SK-N-SH treated with all-trans-retinoic acid at 6 μM for 48 hours (cell line): Measurements from ENCODE around the gene C1QL2.

ENCODE experiments used
- ATAC-seq: fragments of 200-7000 bp; cut with Tn5 transposase; 3 replicates; pipeline ENCODE4 v1.9.1; 2020; ENCODE audit warnings: mild to moderate bottlenecking, moderate library complexity
- ARNTL ChIP-seq: fragments of 450-650 bp; formaldehyde crosslinking; IDR thresholded peaks from 2 replicates; pipeline ENCODE4 v1.5.0; 2020; ENCODE audit warnings: low read depth, mild to moderate bottlenecking, moderate library complexity, borderline replicate concordance
- BACH2 ChIP-seq: fragments of 250-450 bp; sonication (Bioruptor Pico); IDR thresholded peaks from 2 replicates; pipeline ENCODE4 v1.9.0; 2021; ENCODE audit warnings: mild to moderate bottlenecking, borderline replicate concordance
- CSDC2 ChIP-seq: fragments of 250-450 bp; sonication (Bioruptor Pico); IDR thresholded peaks from 2 replicates; pipeline ENCODE4 v1.5.0; 2020; ENCODE audit warnings: mild to moderate bottlenecking, moderate library complexity
- CSRNP3 ChIP-seq: fragments of 250-450 bp; sonication (Bioruptor Pico); IDR thresholded peaks from 2 replicates; pipeline ENCODE4 v1.5.1; 2021; ENCODE audit warnings: mild to moderate bottlenecking, moderate library complexity
- ESRRG ChIP-seq: fragments of 250-450 bp; sonication (Bioruptor Pico); IDR thresholded peaks from 2 replicates; pipeline ENCODE4 v1.6.1; 2021; ENCODE audit warnings: mild to moderate bottlenecking
- GLIS3 ChIP-seq: fragments of 250-450 bp; sonication (Bioruptor Pico); IDR thresholded peaks from 2 replicates; pipeline ENCODE4 v1.5.0; 2020; ENCODE audit warnings: mild to moderate bottlenecking, moderate library complexity
- ISL1 ChIP-seq: fragments of 250-450 bp; sonication (Bioruptor Pico); IDR thresholded peaks from 2 replicates; pipeline ENCODE4 v2.1.2; 2022; ENCODE audit warnings: mild to moderate bottlenecking, moderate library complexity
- OSR1 ChIP-seq: fragments of 250-450 bp; sonication (Bioruptor Pico); IDR thresholded peaks from 2 replicates; pipeline ENCODE4 v1.8.0; 2022; ENCODE audit warnings: moderate library complexity, mild to moderate bottlenecking, inconsistent platforms
- POU6F1 ChIP-seq: fragments of 250-450 bp; sonication (Bioruptor Pico); IDR thresholded peaks from 2 replicates; pipeline ENCODE4 v1.8.0; 2021; ENCODE audit warnings: low read depth, mild to moderate bottlenecking, moderate library complexity, borderline replicate concordance
- PPARA ChIP-seq: fragments of 250-450 bp; sonication (Bioruptor Pico); IDR thresholded peaks from 2 replicates; pipeline ENCODE4 v1.5.0; 2020; ENCODE audit warnings: mild to moderate bottlenecking, borderline replicate concordance
- RARB ChIP-seq: fragments of 250-450 bp; sonication (Bioruptor Pico); IDR thresholded peaks from 2 replicates; pipeline ENCODE4 v1.8.0; 2021; ENCODE audit warnings: mild to moderate bottlenecking, moderate library complexity
- SNAI2 ChIP-seq: fragments of 250-450 bp; sonication (Bioruptor Pico); IDR thresholded peaks from 2 replicates; pipeline ENCODE4 v1.5.0; 2020; ENCODE audit warnings: mild to moderate bottlenecking, moderate library complexity
- ZC3H10 ChIP-seq: fragments of 250-450 bp; sonication (Bioruptor Pico); IDR thresholded peaks from 2 replicates; pipeline ENCODE4 v1.5.1; 2021; ENCODE audit warnings: mild to moderate bottlenecking, moderate library complexity
- ZFP3 ChIP-seq: fragments of 250-450 bp; sonication (Bioruptor Pico); IDR thresholded peaks from 2 replicates; pipeline ENCODE4 v1.5.0; 2020; ENCODE audit warnings: mild to moderate bottlenecking, moderate library complexity
- ZNF70 ChIP-seq: fragments of 450-650 bp; formaldehyde crosslinking; IDR thresholded peaks from 2 replicates; pipeline ENCODE4 v1.5.0; 2020; ENCODE audit warnings: mild to moderate bottlenecking, moderate library complexity
- ZNF8 ChIP-seq: fragments of 450-650 bp; formaldehyde crosslinking; IDR thresholded peaks from 2 replicates; pipeline ENCODE4 v1.5.0; 2020; ENCODE audit warnings: mild to moderate bottlenecking, moderate library complexity
- TF ChIP-seq, protein P1 (sequence below): fragments of 250-450 bp; sonication (Bioruptor Pico); IDR thresholded peaks from 2 replicates; pipeline ENCODE4 v1.5.0; 2020; ENCODE audit warnings: mild to moderate bottlenecking, moderate library complexity

Gene C1QL2

DNA sequence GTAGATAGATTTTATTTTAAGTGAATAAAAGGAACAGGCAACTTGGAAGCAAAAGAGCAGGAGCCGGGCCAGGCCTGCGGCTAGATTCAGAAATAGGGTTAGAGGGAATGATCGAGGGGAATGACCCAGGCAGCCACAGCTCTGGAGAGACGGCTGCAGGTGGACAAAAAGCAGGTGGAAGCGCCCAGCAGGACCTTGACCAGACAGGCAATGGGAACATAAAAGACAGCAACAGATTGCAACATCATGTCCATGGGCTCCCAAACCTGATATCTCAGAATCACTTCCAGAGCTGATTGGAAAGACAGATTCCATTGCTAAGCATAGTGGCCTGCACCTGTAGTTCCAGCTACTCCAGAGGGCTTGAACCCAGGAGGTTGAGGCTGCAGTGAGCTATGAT, 36.5 kb upstream of the C1QL2 start (continued):
- TF ChIP-seq CSRNP3 (CRISPR knock-in tag) (no peak), ISL1 (no peak), ESRRG (CRISPR knock-in tag) (no peak), CSDC2 (no peak), ZFP3 (no peak), PPARA (no peak), OSR1 (CRISPR knock-in tag) (no peak), RARB (no peak), ZC3H10 (CRISPR knock-in tag) (no peak), SNAI2 (CRISPR knock-in tag) (no peak)

DNA sequence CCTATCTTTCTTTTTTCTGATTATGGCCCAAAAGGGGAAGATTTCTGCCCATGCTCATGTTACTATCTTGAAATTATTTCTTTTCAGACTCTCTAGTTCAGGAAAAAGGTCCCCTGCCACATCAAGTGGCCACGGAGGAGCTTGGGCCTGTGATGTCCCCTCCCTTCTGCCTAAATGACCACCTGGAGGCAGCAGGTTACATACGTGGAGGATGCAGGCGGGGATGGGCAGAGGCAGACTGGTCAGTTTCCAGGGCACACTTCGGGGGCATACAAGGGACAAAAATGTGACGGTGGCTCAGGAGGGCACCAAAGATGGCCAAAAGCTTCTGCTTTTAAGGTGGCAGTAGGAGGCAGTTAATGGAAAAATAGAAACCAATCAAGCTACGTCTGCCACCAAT, 34.3 kb upstream of the C1QL2 start:
- ATAC-seq: no peak

GRCh38 chr2:119190321-119191111, 32.0 kb upstream of the C1QL2 start:
- ATAC-seq: no peak
- no peak for TF ChIP-seq CSDC2

More for the DNA sequence above, 34.3 kb upstream of the C1QL2 start:
- no peak for TF ChIP-seq ZC3H10 (CRISPR knock-in tag)

- ATAC-seq: no peak
- TF ChIP-seq CSRNP3 (CRISPR knock-in tag) (no peak), POU6F1 (CRISPR knock-in tag) (no peak), ESRRG (CRISPR knock-in tag) (no peak), ZFP3 (no peak)
- TF ChIP-seq, protein P1, sequence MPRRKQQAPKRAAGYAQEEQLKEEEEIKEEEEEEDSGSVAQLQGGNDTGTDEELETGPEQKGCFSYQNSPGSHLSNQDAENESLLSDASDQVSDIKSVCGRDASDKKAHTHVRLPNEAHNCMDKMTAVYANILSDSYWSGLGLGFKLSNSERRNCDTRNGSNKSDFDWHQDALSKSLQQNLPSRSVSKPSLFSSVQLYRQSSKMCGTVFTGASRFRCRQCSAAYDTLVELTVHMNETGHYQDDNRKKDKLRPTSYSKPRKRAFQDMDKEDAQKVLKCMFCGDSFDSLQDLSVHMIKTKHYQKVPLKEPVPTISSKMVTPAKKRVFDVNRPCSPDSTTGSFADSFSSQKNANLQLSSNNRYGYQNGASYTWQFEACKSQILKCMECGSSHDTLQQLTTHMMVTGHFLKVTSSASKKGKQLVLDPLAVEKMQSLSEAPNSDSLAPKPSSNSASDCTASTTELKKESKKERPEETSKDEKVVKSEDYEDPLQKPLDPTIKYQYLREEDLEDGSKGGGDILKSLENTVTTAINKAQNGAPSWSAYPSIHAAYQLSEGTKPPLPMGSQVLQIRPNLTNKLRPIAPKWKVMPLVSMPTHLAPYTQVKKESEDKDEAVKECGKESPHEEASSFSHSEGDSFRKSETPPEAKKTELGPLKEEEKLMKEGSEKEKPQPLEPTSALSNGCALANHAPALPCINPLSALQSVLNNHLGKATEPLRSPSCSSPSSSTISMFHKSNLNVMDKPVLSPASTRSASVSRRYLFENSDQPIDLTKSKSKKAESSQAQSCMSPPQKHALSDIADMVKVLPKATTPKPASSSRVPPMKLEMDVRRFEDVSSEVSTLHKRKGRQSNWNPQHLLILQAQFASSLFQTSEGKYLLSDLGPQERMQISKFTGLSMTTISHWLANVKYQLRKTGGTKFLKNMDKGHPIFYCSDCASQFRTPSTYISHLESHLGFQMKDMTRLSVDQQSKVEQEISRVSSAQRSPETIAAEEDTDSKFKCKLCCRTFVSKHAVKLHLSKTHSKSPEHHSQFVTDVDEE: no peak
Measured at GRCh38 chr2:119184512-119184911, 26.0 kb upstream of the C1QL2 start.

GRCh38 chr2:119181791-119182445, 23.4 kb upstream of the C1QL2 start:
- no peak for TF ChIP-seq ZC3H10 (CRISPR knock-in tag)
- no peak for TF ChIP-seq ZNF8 (CRISPR knock-in tag)
- TF ChIP-seq ARNTL (CRISPR knock-in tag): no peak
- no peak for TF ChIP-seq OSR1 (CRISPR knock-in tag)
- no peak for TF ChIP-seq BACH2 (CRISPR knock-in tag)
- TF ChIP-seq, all 23 proteins: peak for 0
- ATAC-seq: no peak

DNA sequence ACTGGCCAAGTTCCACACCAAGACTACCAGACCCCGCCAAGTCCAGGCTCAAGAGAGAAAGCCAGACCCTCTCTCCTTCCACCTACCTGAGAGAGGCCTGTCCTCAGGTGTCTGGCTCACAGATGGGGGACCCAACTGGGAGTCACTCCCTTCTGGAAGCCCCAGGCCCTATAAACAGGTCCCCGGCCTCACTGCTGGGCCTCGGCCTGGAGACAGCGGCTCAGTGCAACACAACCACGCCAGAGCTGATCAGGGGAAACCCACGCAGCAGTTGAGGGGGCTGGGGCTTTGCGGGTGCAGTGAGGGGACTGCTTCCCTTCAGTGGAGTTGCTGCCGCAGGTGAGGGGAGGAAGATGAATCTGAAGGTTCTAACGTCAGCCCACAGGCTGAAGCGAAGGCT, 22.8 kb upstream of the C1QL2 start:
- TF ChIP-seq ZC3H10 (CRISPR knock-in tag): no peak
- TF ChIP-seq GLIS3: no peak
- no peak for TF ChIP-seq ZNF70 (CRISPR knock-in tag)
- no peak for TF ChIP-seq CSRNP3 (CRISPR knock-in tag)
- TF ChIP-seq POU6F1 (CRISPR knock-in tag): no peak
- ATAC-seq: no peak
